Right lobe of liver (tissue), 6 donors: Measurements from ENCODE around the gene CYP2D6. TPM values are rescaled to one million over a fixed set of nuclear protein-coding genes. Genes with fewer than 3 reads are reported as not detected.

Source experiments
- ATAC-seq, 4 donors: fragments of 200-7000 bp; cut with Tn5 transposase; one replicate each; pipeline ENCODE4 v1.9.1; 2020; ENCODE audit warnings: mild to moderate bottlenecking in 4 of 4, moderate library complexity in 4 of 4
- DNase-seq, 3 donors: peaks; one replicate each; pipeline ENCODE4 v3.0.0-alpha.2; 2020
- H3K27ac ChIP-seq, 3 donors: fragments of 200-600 bp; one replicate each; pipeline ENCODE4 v1.8.0; 2022
- H3K27me3 ChIP-seq, 2 donors: fragments of 200-600 bp; one replicate each; pipeline ENCODE4 v1.8.0; 2022
- H3K36me3 ChIP-seq, 4 donors: fragments of 200-600 bp; sonication (generic) in 1 of 4; one replicate each; pipeline versions ENCODE4 v1.5.1 to v1.8.0; 2017 to 2022; ENCODE audit warnings: control low read depth in 1 of 4
- H3K4me1 ChIP-seq, 4 donors: fragments of 200-600 bp; sonication (generic) in 1 of 4; one replicate each; pipeline versions ENCODE4 v1.5.1 to v1.8.0; 2017 to 2022; ENCODE audit warnings: control low read depth in 1 of 4
- H3K4me3 ChIP-seq, 3 donors: fragments of 200-600 bp; one replicate each; pipeline ENCODE4 v1.8.0; 2022
- H3K9me3 ChIP-seq, 4 donors: fragments of 200-600 bp; sonication (generic) in 1 of 4; one replicate each; pipeline versions ENCODE4 v1.5.1 to v1.8.0; 2017 to 2022; ENCODE audit warnings: control low read depth in 1 of 4
- POLR2A ChIP-seq: fragments of 450-650 bp; IDR thresholded peaks from one replicate; pipeline ENCODE4 v1.6.1; 2017; ENCODE audit warnings: antibody characterized with exemption, mild to moderate bottlenecking
- WGBS: methylation state at CpG from one replicate; pipeline ENCODE4 v1.1.6; 2018; ENCODE audit warnings: low coverage, low lambda C conversion rate; ENCODE audit not compliant: insufficient coverage; ENCODE audit errors: missing lambda C conversion rate; 5-methylcytosine and 5-hydroxymethylcytosine counted together
- intact Hi-C, 2 donors: fragments of 100-400 bp; cut with DNase I; formaldehyde crosslinking; loops; one replicate each; pipeline versions ENCODE4 v1.11.2 to v1.14.1; 2022
- total RNA-seq, 6 experiments: library from RNA; depleted of rRNA in 2 of 6; stranded (reverse); fragments of >200 nt in 2 of 6; fragmentation: NEBNext Ultra II Directional in 3 of 6; extraction: Animal tissue kit (Norgen Biotek cat#: 25700) in 3 of 6; gene quantifications; one replicate each; pipeline versions ENCODE4 v1.1.0 to v1.2.4, GENCODE V29; 2016 to 2023
- TF ChIP-seq, protein P1 (sequence below), 4 donors: fragments of 200-600 bp in 3 of 4; fragments of 450-650 bp in 1 of 4; IDR thresholded peaks; one replicate each; pipeline versions ENCODE4 v1.5.1 to v1.8.0; 2016 to 2022; ENCODE audit warnings: antibody characterized with exemption in 4 of 4, mild to moderate bottlenecking in 2 of 4
- donor health status: DM: no; HTN: yes; CAD: no.
- donor health status: DM: no; HTN: no; CAD: no.
- donor health status: DM: no; HTN: no; CAD: no.
- donor health status: DM: no; HTN: yes; CAD: no.
- donor health status: DM: no; HTN: yes; CAD: no.

CYP2D6 gene
- total RNA-seq, 6 experiments from 2014 or later = 104 to 400 (median 283) TPM

DNA sequence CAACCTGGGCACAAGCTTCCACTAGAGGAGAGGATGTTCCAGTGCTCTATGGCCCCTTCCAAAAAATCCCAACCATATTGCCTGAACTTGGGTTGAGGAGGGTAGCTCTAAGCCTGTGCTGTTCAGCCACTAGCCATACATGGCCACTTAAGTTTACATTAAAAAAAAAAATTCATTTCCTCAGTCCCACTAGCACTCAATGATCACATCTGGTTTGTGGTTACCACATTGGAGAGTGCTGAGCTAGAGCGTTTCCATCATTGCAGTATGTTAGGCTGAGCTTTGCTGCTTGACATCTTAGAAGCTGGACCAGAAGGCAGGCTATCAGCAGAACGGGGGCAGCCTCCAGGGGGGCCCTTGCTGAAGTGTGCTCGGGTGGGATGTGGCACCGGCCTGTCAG, 43.5 kb upstream of the CYP2D6 start:
- peak overlapping the region in 1 of 3 donors; percentile 51 for H3K27ac ChIP-seq
- TF ChIP-seq, protein P1, sequence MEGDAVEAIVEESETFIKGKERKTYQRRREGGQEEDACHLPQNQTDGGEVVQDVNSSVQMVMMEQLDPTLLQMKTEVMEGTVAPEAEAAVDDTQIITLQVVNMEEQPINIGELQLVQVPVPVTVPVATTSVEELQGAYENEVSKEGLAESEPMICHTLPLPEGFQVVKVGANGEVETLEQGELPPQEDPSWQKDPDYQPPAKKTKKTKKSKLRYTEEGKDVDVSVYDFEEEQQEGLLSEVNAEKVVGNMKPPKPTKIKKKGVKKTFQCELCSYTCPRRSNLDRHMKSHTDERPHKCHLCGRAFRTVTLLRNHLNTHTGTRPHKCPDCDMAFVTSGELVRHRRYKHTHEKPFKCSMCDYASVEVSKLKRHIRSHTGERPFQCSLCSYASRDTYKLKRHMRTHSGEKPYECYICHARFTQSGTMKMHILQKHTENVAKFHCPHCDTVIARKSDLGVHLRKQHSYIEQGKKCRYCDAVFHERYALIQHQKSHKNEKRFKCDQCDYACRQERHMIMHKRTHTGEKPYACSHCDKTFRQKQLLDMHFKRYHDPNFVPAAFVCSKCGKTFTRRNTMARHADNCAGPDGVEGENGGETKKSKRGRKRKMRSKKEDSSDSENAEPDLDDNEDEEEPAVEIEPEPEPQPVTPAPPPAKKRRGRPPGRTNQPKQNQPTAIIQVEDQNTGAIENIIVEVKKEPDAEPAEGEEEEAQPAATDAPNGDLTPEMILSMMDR (IDR thresholded peaks at IDR 0.05) = no peak
- no peak for TF ChIP-seq POLR2A
- WGBS = 44% methylated on average over 1 of the region's 4 CpGs

DNA sequence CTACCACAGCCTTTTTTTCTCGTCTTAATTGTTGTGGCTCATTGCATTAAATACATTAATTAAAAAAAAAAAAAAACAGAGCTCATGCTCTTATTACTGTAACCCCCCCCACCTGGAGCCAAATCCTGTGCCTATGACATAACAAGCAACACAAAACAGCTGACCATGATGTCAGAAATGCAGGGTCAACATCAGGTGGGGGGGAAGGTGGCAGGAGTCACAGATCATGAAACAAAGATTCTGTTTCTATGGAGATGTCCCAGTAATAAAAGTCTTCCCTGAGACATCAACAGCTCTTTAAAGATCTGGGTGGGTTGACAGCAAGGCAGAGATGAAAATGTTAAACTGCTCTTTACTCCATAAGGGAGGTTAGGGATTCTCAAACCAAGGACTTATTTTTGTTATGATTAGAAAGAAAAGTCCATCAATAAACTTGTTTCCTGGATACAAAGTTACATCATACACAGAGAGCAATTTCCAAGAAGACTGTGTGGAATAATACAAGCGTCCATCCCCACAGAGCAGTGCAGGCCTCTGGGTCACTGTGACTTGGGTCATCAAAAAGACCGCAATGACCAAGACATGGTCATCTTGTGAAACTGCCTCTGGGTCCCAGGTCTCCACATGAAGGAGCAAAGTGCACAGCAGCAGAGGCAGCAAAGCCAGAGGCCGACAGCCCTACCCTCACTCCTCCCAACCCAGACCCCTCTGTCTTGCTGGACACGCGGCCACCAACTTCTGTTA, 42.7 kb upstream of the CYP2D6 start:
- Histone ChIP-seq H3K36me3 (peaks cover 0 to 9% (median 0%) of the 10 kb centered on the region in 4 donors), H3K4me1 (peaks cover 0 to 30% (median 11%) of the 10 kb centered on the region in 4 donors), H3K27me3 (no peaks in the 10 kb centered on the region), H3K4me3 (no peak overlapping the region), H3K9me3 (no peaks in the 10 kb centered on the region), H3K27ac (peak overlapping the region in 1 of 3 donors; percentile 51)
- intact Hi-C loops = no loop called here
- DNase-seq = peak in 1 of 3 donors; percentile 39
- WGBS = 27% methylated on average over 4 of the region's 6 CpGs
- TF ChIP-seq, protein P1 (IDR thresholded peaks at IDR 0.05) = no peak
- no peak for TF ChIP-seq POLR2A
- peak; percentile 45 to 74 (median 67) for ATAC-seq

More for the DNA sequence above, 43.5 kb upstream of the CYP2D6 start:
- DNase-seq (no peak), ATAC-seq (peak in 1 of 4 donors; percentile 5)
- peaks cover 0 to 7% (median 0%) of the 10 kb centered on the region in 4 donors for H3K36me3 ChIP-seq
- intact Hi-C loops = no loop called here
- H3K4me1 ChIP-seq = peaks cover 0 to 30% (median 11%) of the 10 kb centered on the region in 4 donors
- H3K4me3 ChIP-seq = no peak overlapping the region
- no peaks in the 10 kb centered on the region for H3K27me3 ChIP-seq
- no peaks in the 10 kb centered on the region for H3K9me3 ChIP-seq

DNA sequence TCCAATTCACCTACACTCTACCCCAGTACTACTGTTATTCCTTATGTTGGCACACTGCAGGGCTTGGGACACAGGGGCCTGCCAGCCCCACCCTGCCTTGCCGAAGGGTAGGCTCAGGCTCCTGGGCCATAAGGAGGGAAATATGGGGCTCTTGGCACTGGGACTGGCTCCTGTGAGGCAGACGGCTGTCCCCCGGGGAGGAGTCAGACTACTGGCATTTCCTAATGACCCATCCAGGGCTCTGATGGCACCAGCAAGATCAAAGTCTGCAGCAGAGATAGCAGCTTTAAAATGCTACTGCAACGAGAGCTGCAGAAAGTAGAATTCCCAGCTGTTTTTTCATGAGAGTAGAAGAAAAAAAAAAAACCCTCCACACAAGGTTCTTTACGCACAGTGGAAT, 42.2 kb upstream of the CYP2D6 start:
- ATAC-seq (peak; percentile 73 to 85 (median 81)), DNase-seq (peak in 1 of 3 donors; percentile 73)
- 21% methylated on average over 5 of the region's 5 CpGs for WGBS
- Histone ChIP-seq H3K4me1 (peaks cover 0 to 26% (median 11%) of the 10 kb centered on the region in 4 donors), H3K36me3 (peaks cover 0 to 12% (median 0%) of the 10 kb centered on the region in 4 donors), H3K27ac (peak overlapping the region in 1 of 3 donors; percentile 47), H3K4me3 (no peak overlapping the region), H3K9me3 (no peaks in the 10 kb centered on the region), H3K27me3 (no peaks in the 10 kb centered on the region)
- intact Hi-C loops = no loop called here
- TF ChIP-seq POLR2A = no peak
- TF ChIP-seq, protein P1 (IDR thresholded peaks at IDR 0.05) = no peak

- H3K9me3 ChIP-seq = no peaks in the 10 kb centered on the region
- ATAC-seq (peak in 1 of 4 donors; percentile 2), DNase-seq (no peak)
- H3K36me3 ChIP-seq = peaks cover 0 to 12% (median 1%) of the 10 kb centered on the region in 4 donors
- no peak overlapping the region for H3K27ac ChIP-seq
- H3K27me3 ChIP-seq = no peaks in the 10 kb centered on the region
- no peak overlapping the region for H3K4me3 ChIP-seq
- 79% methylated on average over 7 of the region's 8 CpGs for WGBS
- intact Hi-C loops = no loop called here
- peaks cover 0 to 22% (median 11%) of the 10 kb centered on the region in 4 donors for H3K4me1 ChIP-seq
- no peak for TF ChIP-seq POLR2A
- TF ChIP-seq, protein P1 (IDR thresholded peaks at IDR 0.05) = no peak
These were observed 41.5 kb upstream of the CYP2D6 start for GRCh38 chr22:42171946-42172719.
